Measurements from ENCODE around the gene RAD9B. TPM values are rescaled to one million over a fixed set of nuclear protein-coding genes. Genes with fewer than 3 reads are reported as not detected.

The RAD9B gene
- total and polyA plus RNA-seq, 2 of the 13 experiments (the other 11 are each of a cell fraction or from before 2014, with no cell fraction given), result 0.05 to 0.38 TPM

DNA sequence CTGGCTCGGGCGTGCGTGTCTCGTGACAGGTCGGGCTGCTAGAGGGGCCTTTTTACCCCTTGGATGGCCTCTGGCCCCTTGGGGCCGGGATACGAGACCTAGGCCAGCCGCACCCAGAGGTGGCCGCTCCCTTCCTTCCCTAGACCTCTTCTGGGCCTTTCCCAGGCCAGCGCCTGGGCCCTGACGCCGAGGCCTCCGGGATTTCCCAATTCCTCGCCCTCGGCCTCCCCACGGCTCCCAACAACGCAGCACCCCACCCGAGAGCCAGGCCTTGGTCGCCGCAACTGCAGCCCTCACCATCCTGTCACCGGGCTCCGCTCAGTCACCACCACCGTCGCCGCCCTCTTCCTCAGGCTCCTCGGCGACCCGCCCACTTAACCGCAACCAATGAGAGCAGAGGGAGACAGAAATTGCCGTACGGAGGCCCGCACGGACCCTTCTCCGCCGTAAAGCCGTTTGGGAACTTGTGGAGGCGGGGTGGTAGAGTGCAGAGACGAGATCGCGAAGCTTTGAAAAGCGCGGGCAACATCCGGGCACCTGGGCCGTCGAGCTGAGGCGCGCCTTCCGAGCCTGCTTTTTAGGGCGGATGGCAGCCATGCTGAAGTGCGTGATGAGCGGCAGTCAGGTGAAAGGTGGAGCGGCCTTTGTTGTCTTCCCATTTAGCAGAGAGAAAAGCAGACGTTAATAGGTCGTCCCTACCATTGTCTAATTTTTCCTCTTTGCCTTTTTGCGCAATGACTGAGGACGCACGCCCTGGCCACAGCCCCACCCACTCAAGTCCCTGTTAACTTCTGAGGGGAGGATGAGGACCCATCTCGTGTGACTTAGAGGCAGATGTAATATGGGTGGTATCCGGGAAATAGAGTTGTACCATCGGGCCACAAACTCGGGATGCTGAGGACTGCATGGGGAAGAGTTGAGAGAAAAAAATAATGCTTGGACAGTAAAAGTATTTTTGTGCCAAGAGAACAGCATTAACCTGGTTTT lies at the start of gene RAD9B, which contains the start of gene VPS29 (continued):
- TF ChIP-seq, protein P1, sequence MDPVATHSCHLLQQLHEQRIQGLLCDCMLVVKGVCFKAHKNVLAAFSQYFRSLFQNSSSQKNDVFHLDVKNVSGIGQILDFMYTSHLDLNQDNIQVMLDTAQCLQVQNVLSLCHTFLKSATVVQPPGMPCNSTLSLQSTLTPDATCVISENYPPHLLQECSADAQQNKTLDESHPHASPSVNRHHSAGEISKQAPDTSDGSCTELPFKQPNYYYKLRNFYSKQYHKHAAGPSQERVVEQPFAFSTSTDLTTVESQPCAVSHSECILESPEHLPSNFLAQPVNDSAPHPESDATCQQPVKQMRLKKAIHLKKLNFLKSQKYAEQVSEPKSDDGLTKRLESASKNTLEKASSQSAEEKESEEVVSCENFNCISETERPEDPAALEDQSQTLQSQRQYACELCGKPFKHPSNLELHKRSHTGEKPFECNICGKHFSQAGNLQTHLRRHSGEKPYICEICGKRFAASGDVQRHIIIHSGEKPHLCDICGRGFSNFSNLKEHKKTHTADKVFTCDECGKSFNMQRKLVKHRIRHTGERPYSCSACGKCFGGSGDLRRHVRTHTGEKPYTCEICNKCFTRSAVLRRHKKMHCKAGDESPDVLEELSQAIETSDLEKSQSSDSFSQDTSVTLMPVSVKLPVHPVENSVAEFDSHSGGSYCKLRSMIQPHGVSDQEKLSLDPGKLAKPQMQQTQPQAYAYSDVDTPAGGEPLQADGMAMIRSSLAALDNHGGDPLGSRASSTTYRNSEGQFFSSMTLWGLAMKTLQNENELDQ (CRISPR knock-in tag; IDR thresholded peaks at IDR 0.05; ENCODE audit: borderline replicate concordance), result no peak; the same call in 1 of the 2 replicates
- no peak for TF ChIP-seq PCBP2 (optimal IDR thresholded peaks at IDR 0.05; ENCODE audit: low read depth, low read length, poor library complexity, severe bottlenecking)
- no peak for TF ChIP-seq ONECUT2 (CRISPR knock-in tag; IDR thresholded peaks at IDR 0.05)
- TF ChIP-seq, protein P2, sequence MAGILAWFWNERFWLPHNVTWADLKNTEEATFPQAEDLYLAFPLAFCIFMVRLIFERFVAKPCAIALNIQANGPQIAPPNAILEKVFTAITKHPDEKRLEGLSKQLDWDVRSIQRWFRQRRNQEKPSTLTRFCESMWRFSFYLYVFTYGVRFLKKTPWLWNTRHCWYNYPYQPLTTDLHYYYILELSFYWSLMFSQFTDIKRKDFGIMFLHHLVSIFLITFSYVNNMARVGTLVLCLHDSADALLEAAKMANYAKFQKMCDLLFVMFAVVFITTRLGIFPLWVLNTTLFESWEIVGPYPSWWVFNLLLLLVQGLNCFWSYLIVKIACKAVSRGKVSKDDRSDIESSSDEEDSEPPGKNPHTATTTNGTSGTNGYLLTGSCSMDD (CRISPR knock-in tag; IDR thresholded peaks at IDR 0.05), result no peak; the same call in 1 of the 2 replicates
- no peak for TF ChIP-seq PHB2 (IDR thresholded peaks at IDR 0.05; ENCODE audit: partially characterized antibody)
- no peak for TF ChIP-seq ARNT (IDR thresholded peaks at IDR 0.05)
- peak; percentile 89; the same call in 1 of the 2 replicates for TF ChIP-seq SNAPC2 (CRISPR knock-in tag; IDR thresholded peaks at IDR 0.05)
- TF ChIP-seq, protein P3, sequence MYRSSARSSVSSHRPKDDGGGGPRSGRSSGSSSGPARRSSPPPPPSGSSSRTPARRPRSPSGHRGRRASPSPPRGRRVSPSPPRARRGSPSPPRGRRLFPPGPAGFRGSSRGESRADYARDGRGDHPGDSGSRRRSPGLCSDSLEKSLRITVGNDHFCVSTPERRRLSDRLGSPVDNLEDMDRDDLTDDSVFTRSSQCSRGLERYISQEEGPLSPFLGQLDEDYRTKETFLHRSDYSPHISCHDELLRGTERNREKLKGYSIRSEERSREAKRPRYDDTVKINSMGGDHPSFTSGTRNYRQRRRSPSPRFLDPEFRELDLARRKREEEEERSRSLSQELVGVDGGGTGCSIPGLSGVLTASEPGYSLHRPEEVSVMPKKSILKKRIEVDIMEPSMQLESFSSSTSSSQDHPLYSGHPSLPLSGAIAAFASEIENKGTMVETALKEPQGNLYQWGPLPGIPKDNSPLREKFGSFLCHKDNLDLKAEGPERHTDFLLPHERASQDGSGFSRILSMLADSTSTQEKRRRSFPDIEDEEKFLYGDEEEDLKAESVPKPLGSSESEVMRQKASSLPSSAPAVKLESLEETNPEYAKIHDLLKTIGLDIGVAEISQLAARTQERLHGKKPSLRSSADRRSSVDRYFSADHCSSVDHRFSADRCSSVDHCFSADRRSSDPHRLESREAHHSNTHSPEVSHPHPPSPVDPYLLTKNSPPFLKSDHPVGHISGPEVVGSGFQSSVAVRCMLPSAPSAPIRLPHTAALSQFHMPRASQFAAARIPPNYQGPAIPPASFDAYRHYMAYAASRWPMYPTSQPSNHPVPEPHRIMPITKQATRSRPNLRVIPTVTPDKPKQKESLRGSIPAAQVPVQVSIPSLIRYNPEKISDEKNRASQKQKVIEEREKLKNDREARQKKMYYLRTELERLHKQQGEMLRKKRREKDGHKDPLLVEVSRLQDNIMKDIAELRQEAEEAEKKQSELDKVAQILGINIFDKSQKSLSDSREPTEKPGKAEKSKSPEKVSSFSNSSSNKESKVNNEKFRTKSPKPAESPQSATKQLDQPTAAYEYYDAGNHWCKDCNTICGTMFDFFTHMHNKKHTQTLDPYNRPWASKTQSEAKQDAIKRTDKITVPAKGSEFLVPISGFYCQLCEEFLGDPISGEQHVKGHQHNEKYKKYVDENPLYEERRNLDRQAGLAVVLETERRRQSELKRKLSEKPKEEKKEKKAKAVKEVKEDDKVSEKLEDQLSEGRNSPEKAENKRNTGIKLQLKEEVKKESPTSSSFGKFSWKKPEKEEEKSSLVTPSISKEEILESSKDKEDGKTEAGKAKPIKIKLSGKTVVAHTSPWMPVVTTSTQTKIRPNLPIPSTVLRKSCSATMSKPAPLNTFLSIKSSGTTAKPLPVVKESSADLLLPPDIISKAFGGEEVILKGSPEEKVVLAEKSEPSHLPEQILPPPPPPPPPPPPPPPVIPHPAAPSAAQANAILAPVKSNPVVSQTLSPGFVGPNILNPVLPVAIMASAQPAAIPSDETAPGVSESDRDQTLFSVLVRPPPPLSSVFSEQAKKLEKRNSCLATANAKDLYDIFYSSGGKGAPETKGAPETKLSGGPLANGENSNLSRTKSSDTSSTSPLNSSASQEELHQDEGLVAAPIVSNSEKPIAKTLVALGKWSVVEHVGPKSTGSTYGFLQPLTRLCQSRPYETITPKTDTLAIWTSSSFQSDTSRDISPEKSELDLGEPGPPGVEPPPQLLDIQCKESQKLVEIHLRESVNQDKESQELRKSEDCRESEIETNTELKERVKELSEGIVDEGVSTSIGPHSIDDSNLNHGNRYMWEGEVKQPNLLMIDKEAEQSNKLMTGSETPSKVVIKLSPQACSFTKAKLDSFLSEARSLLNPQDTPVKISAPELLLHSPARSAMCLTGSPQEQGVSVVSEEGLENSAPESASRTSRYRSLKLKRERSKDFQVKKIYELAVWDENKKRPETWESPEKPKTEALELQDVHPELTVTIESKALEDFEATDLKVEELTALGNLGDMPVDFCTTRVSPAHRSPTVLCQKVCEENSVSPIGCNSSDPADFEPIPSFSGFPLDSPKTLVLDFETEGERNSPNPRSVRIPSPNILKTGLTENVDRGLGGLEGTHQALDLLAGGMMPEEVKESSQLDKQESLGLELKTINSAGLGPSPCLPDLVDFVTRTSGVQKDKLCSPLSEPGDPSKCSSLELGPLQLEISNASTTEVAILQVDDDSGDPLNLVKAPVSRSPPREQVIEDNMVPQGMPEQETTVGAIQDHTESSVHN (CRISPR knock-in tag; IDR thresholded peaks at IDR 0.05), result peak; percentile 61; the same call in 1 of the 2 replicates
- no peak for TF ChIP-seq ZNF260 (CRISPR knock-in tag; IDR thresholded peaks at IDR 0.05; ENCODE audit: borderline replicate concordance, low read depth)
- peak; percentile 97 for TF ChIP-seq TOPORS (CRISPR knock-in tag; IDR thresholded peaks at IDR 0.05)
- TF ChIP-seq ZBTB3 (CRISPR knock-in tag; IDR thresholded peaks at IDR 0.05; ENCODE audit: borderline replicate concordance, low read depth), result peak; percentile 92; the same call in 1 of the 2 replicates
- TF ChIP-seq, protein P4, sequence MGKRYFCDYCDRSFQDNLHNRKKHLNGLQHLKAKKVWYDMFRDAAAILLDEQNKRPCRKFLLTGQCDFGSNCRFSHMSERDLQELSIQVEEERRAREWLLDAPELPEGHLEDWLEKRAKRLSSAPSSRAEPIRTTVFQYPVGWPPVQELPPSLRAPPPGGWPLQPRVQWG (CRISPR knock-in tag; IDR thresholded peaks at IDR 0.05; ENCODE audit: borderline replicate concordance, low read depth), result no peak
- no peak for TF ChIP-seq ZNF121 (CRISPR knock-in tag; IDR thresholded peaks at IDR 0.05)
- TF ChIP-seq, protein P5, sequence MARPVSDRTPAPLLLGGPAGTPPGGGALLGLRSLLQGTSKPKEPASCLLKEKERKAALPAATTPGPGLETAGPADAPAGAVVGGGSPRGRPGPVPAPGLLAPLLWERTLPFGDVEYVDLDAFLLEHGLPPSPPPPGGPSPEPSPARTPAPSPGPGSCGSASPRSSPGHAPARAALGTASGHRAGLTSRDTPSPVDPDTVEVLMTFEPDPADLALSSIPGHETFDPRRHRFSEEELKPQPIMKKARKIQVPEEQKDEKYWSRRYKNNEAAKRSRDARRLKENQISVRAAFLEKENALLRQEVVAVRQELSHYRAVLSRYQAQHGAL (CRISPR knock-in tag; IDR thresholded peaks at IDR 0.05; ENCODE audit: not compliant biosample characterization), result no peak
- peak; percentile 53; the same call in 1 of the 2 replicates for TF ChIP-seq NCOA2 (CRISPR knock-in tag; IDR thresholded peaks at IDR 0.05)

All from HepG2 (cell line).